PC-3 (cell line): ENCODE measurements around the gene SLC6A18. TPM values are rescaled to one million over a fixed set of nuclear protein-coding genes. Genes with fewer than 3 reads are reported as not detected.

ENCODE experiments used
- ATAC-seq: fragments of 200-7000 bp; cut with Tn5 transposase; 2 replicates; pipeline ENCODE4 v1.9.1; 2020; ENCODE audit warnings: mild to moderate bottlenecking, moderate library complexity
- BruUV-seq: library from RNA; stranded (reverse); fragments of 400-500 nt; replicated peaks from 2 replicates; lab custom pipeline; 2021; lab: Mats Ljungman, UMichigan
- CTCF ChIA-PET: fragments of 300-600 bp; sonication (Branson Sonifier 250); formaldehyde crosslinking; loops from one replicate; lab custom pipeline; 2022; ENCODE audit warnings: antibody characterized with exemption; lab: Charles Lee
- POLR2A ChIA-PET: fragments of 300-600 bp; sonication (Branson Sonifier 250); formaldehyde crosslinking; loops from one replicate; lab custom pipeline; 2022; ENCODE audit warnings: antibody characterized with exemption; ENCODE audit not compliant: unreplicated experiment; lab: Charles Lee
- DNase-seq: peaks from one replicate; pipeline ENCODE4 v3.0.0-alpha.2; 2015
- H2AFZ ChIP-seq: fragments of 300-600 bp; sonication (generic); 2 replicates; pipeline ENCODE4 v1.6.0; 2016; ENCODE audit warnings: antibody characterized with exemption, low read length
- H3F3A ChIP-seq: fragments of 300-600 bp; sonication (generic); one replicate; pipeline ENCODE4 v1.6.0; 2017; ENCODE audit warnings: antibody characterized with exemption, low read length, control low read depth, mild to moderate bottlenecking; ENCODE audit not compliant: unreplicated experiment
- H3K27ac ChIP-seq: fragments of 300-600 bp; sonication (generic); 2 replicates; pipeline ENCODE4 v1.5.1; 2016; ENCODE audit warnings: mild to moderate bottlenecking, low read length
- H3K27me3 ChIP-seq: fragments of 300-600 bp; sonication (generic); 2 replicates; pipeline ENCODE4 v1.6.1; 2016; ENCODE audit warnings: low read length, mixed read lengths
- H3K36me3 ChIP-seq: fragments of 300-600 bp; sonication (generic); 2 replicates; pipeline ENCODE4 v1.6.1; 2016; ENCODE audit warnings: low read depth, mixed run types, low read length, mixed read lengths
- H3K4me1 ChIP-seq: fragments of 300-600 bp; sonication (generic); 2 replicates; pipeline ENCODE4 v1.5.1; 2016; ENCODE audit warnings: low read length; ENCODE audit not compliant: insufficient read depth
- H3K4me2 ChIP-seq: fragments of 300-600 bp; sonication (generic); 2 replicates; pipeline ENCODE4 v1.6.0; 2016; ENCODE audit warnings: low read length
- H3K4me3 ChIP-seq: fragments of 300-600 bp; sonication (generic); 2 replicates; pipeline ENCODE4 v1.5.1; 2016; ENCODE audit warnings: mild to moderate bottlenecking, low read length, mixed read lengths
- H3K79me2 ChIP-seq: fragments of 300-600 bp; sonication (generic); 2 replicates; pipeline ENCODE4 v1.6.1; 2017; ENCODE audit warnings: low read length, mixed read lengths
- H3K9ac ChIP-seq: fragments of 300-600 bp; sonication (generic); 2 replicates; pipeline ENCODE4 v1.6.0; 2016; ENCODE audit warnings: mild to moderate bottlenecking, low read length
- H3K9me2 ChIP-seq: fragments of 300-600 bp; sonication (generic); replicated peaks from 2 replicates; pipeline ENCODE4 v1.6.1; 2016; ENCODE audit warnings: mixed run types, low read length, mixed read lengths
- H3K9me3 ChIP-seq: fragments of 300-600 bp; sonication (generic); 2 replicates; pipeline ENCODE4 v1.6.1; 2016; ENCODE audit warnings: low read length, mixed read lengths
- H4K20me1 ChIP-seq: fragments of 300-600 bp; sonication (generic); 2 replicates; pipeline ENCODE4 v1.6.1; 2016; ENCODE audit warnings: low read length, mixed read lengths
- CTCF ChIP-seq: fragments of 300-600 bp; sonication (generic); conservative IDR thresholded peaks from 2 replicates; pipeline ENCODE4 v1.5.1; 2017; ENCODE audit warnings: antibody characterized with exemption, low read depth, mild to moderate bottlenecking, low read length
- EZH2 ChIP-seq: fragments of 300-600 bp; sonication (generic); IDR thresholded peaks from one replicate; pipeline ENCODE4 v1.6.1; 2017; ENCODE audit warnings: antibody characterized with exemption, mild to moderate bottlenecking, low read length; ENCODE audit not compliant: unreplicated experiment
- EZH2phosphoT487 ChIP-seq: fragments of 300-600 bp; sonication (generic); IDR thresholded peaks from 2 replicates; pipeline ENCODE4 v1.6.1; 2018; ENCODE audit warnings: mild to moderate bottlenecking, antibody characterized with exemption, low read length, borderline replicate concordance
- intact Hi-C: fragments of 100-400 bp; cut with micrococcal nuclease; formaldehyde crosslinking; loops from 2 replicates; pipeline ENCODE4 v1.9.0; 2023
- total RNA-seq: library from RNA; depleted of rRNA; stranded (reverse); fragments of >200 nt; gene quantifications from 2 replicates; pipeline ENCODE4 v1.2.3, GENCODE V29; 2014

Gene SLC6A18
- total RNA-seq, 1 experiment from 2014 or later, result not detected

- DNase-seq, result no peak
- Histone ChIP-seq H3K9ac (no peak overlapping the region), H3K27me3 (no peaks in the 10 kb centered on the region), H4K20me1 (no peaks in the 10 kb centered on the region), H2AFZ (no peak overlapping the region), H3K4me3 (no peak overlapping the region), H3K4me2 (no peak overlapping the region), H3F3A (no peaks in the 10 kb centered on the region), H3K79me2 (no peaks in the 10 kb centered on the region), H3K9me2 (no peaks in the 10 kb centered on the region), H3K9me3 (no peaks in the 10 kb centered on the region), H3K27ac (no peak overlapping the region), H3K4me1 (no peaks in the 10 kb centered on the region), H3K36me3 (no peaks in the 10 kb centered on the region)
- CTCF ChIA-PET, result no interaction called here
- TF ChIP-seq EZH2 (no peak), EZH2phosphoT487 (no peak), CTCF (no peak)
- POLR2A ChIA-PET, result no interaction called here
- intact Hi-C loops, result no loop called here
- ATAC-seq, result no peak
- no TSS peak for BruUV-seq
Measured at GRCh38 chr5:1278656-1279442, 53.7 kb downstream of the SLC6A18 start.

- Histone ChIP-seq H3K4me3 (no peak overlapping the region), H3K79me2 (no peaks in the 10 kb centered on the region), H3F3A (no peaks in the 10 kb centered on the region), H3K4me1 (no peaks in the 10 kb centered on the region), H3K4me2 (no peak overlapping the region), H3K9me2 (no peaks in the 10 kb centered on the region), H3K36me3 (no peaks in the 10 kb centered on the region), H2AFZ (no peak overlapping the region), H3K9me3 (no peaks in the 10 kb centered on the region), H3K27ac (no peak overlapping the region), H3K27me3 (no peaks in the 10 kb centered on the region), H4K20me1 (no peaks in the 10 kb centered on the region), H3K9ac (no peak overlapping the region)
- ATAC-seq (no peak), DNase-seq (no peak)
- TF ChIP-seq EZH2, result no peak
- no peak for TF ChIP-seq EZH2phosphoT487
- TF ChIP-seq CTCF, result no peak
- ChIA-PET POLR2A (no interaction called here), CTCF (no interaction called here)
- BruUV-seq, result no TSS peak
- intact Hi-C loops, result no loop called here
Measured at GRCh38 chr5:1279443-1280151, 54.4 kb downstream of the SLC6A18 start.
